ENCODE measurements around the gene STARD7.

STARD7 gene

DNA sequence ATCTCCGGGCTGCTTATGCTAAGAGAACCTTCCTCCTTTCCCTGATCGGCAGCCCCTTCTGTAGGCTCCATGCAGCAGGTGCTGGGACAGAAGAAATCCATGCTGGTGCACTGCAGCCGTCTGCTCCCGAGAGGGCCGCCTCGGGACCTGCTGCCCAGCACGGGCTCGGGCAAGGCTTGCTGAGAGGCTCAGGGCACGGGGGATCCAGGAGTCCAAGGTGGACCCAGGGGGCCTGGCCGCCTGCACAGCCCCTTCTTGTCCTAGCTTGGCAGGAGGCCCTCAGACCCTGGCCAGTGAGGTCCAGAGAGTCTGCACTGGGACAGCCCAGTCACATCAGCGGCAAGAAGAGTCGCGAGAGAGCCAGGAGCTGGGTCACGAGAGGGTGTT is 50.1 kb downstream of the STARD7 start:
- ChIA-PET POLR2A (no interaction called here), CTCF (interaction anchor here (1.0 to 1.1 kb wide), 2 partner anchors 16 to 166 kb away, joined by 4 to 5 read pairs; no protein-coding TSS in a partner anchor)
- no peak for TF ChIP-seq TRIM28 (IDR thresholded peaks at IDR 0.05; ENCODE audit: borderline replicate concordance, low read length)
- TF ChIP-seq, protein P1, sequence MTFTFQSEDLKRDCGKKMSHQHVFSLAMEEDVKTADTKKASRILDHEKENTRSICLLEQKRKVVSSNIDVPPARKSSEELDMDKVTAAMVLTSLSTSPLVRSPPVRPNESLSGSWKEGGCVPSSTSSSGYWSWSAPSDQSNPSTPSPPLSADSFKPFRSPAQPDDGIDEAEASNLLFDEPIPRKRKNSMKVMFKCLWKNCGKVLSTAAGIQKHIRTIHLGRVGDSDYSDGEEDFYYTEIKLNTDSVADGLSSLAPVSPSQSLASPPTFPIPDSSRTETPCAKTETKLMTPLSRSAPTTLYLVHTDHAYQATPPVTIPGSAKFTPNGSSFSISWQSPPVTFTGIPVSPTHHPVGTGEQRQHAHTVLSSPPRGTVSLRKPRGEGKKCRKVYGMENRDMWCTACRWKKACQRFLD (tag by site-specific recombination; IDR thresholded peaks at IDR 0.05) = no peak
- TF ChIP-seq HOXD13 (CRISPR knock-in tag; IDR thresholded peaks at IDR 0.05; ENCODE audit: borderline replicate concordance) = no peak
- TF ChIP-seq ZNF341 (tag by site-specific recombination; IDR thresholded peaks at IDR 0.05; ENCODE audit: low read depth) = no peak
- TF ChIP-seq ZFHX2 (tag by site-specific recombination; conservative IDR thresholded peaks at IDR 0.05) = no peak
- no peak for TF ChIP-seq BCL11A (tag by site-specific recombination; IDR thresholded peaks at IDR 0.05; ENCODE audit: low read depth)
- TF ChIP-seq MYNN (tag by site-specific recombination; IDR thresholded peaks at IDR 0.05; ENCODE audit: borderline replicate concordance) = no peak
- H3K4me1 ChIP-seq (ENCODE audit: control insufficient read depth, insufficient read depth, low read length) = no peaks in the 10 kb centered on the region
- no peak overlapping the region for H3K27ac ChIP-seq (ENCODE audit: extremely low read depth, low read depth, low read length)
- H3K36me3 ChIP-seq (ENCODE audit: control insufficient read depth in 2 of 2, insufficient read depth in 1 of 2, low read length in 2 of 2) = no peaks in the 10 kb centered on the region
- H3K4me3 ChIP-seq (ENCODE audit: low read depth, low read length) = no peak overlapping the region
- H3K9me3 ChIP-seq (ENCODE audit: control insufficient read depth, insufficient read depth, low read depth, low read length) = no peaks in the 10 kb centered on the region

DNA sequence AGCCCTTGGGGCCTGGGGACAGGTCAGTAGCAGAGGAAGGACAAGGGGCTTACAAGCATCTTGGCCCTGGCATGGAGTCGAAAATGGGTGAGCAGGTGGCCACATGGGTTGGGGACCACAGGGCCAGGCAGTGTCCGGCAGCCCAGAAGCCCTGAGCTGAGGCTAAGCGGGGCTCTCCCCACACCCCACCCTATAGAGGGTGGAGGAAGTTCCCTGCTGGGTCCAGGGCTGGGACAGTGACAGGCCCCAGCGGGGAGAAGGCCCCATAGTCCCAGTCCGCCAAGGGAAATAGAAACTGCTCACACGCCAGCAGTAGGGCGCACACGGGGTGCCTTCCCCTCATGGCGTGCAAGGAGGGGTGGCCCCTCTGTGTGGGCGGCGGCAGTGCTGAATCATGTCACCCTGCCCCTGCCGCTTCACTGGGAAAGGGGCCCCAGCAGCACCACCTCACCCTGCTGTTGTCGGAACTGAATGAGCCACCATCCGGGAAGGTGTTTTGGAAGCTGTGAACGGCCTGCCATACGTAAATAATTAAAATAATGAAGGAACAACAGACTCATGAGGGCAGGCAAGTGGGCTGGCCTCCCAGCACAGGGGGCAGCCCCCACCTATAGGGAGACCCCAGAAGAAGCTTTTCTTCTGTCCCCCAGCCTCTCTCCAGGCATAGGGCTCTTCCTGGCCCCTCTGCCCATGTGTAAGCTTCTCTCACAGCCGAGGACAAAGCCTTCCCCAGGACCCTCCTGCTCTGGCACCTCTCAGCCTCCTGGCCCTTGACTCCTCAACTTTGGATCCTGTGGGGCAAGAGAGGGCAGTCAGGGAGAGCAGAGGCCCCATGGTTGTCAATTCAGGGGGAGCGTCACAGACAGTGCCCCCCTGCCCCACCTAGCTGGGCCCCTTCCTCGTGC is 50.7 kb downstream of the STARD7 start:
- H3K4me1 ChIP-seq (ENCODE audit: control insufficient read depth, insufficient read depth, low read length) = no peaks in the 10 kb centered on the region
- no peaks in the 10 kb centered on the region for H3K36me3 ChIP-seq (ENCODE audit: control insufficient read depth in 2 of 2, insufficient read depth in 1 of 2, low read length in 2 of 2)
- ChIA-PET CTCF (interaction anchor here (0.6 to 1.1 kb wide), 3 partner anchors 17 to 165 kb away, joined by 3 to 5 read pairs (median 4); partner anchors contain the start of gene ASTL), POLR2A (no interaction called here)
- H3K9me3 ChIP-seq (ENCODE audit: control insufficient read depth, insufficient read depth, low read depth, low read length) = no peaks in the 10 kb centered on the region
- no peak for TF ChIP-seq ZNF654 (tag by site-specific recombination; IDR thresholded peaks at IDR 0.05; ENCODE audit: low read depth)
- TF ChIP-seq, protein P2, sequence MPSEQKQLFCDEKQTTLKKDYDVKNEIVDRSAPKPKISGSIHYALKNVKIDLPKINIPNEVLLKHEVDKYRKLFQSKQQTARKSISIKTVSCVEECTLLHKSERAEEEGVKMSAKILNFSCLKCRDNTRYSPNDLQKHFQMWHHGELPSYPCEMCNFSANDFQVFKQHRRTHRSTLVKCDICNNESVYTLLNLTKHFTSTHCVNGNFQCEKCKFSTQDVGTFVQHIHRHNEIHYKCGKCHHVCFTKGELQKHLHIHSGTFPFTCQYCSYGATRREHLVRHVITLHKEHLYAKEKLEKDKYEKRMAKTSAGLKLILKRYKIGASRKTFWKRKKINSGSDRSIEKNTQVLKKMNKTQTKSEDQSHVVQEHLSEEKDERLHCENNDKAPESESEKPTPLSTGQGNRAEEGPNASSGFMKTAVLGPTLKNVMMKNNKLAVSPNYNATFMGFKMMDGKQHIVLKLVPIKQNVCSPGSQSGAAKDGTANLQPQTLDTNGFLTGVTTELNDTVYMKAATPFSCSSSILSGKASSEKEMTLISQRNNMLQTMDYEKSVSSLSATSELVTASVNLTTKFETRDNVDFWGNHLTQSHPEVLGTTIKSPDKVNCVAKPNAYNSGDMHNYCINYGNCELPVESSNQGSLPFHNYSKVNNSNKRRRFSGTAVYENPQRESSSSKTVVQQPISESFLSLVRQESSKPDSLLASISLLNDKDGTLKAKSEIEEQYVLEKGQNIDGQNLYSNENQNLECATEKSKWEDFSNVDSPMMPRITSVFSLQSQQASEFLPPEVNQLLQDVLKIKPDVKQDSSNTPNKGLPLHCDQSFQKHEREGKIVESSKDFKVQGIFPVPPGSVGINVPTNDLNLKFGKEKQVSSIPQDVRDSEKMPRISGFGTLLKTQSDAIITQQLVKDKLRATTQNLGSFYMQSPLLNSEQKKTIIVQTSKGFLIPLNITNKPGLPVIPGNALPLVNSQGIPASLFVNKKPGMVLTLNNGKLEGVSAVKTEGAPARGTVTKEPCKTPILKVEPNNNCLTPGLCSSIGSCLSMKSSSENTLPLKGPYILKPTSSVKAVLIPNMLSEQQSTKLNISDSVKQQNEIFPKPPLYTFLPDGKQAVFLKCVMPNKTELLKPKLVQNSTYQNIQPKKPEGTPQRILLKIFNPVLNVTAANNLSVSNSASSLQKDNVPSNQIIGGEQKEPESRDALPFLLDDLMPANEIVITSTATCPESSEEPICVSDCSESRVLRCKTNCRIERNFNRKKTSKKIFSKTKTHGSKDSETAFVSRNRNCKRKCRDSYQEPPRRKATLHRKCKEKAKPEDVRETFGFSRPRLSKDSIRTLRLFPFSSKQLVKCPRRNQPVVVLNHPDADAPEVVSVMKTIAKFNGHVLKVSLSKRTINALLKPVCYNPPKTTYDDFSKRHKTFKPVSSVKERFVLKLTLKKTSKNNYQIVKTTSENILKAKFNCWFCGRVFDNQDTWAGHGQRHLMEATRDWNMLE (tag by site-specific recombination; conservative IDR thresholded peaks at IDR 0.05; ENCODE audit: low read depth) = no peak
- peak; percentile 88 for TF ChIP-seq ZIC2 (tag by site-specific recombination; IDR thresholded peaks at IDR 0.05)
- TF ChIP-seq ZNF555 (tag by site-specific recombination; conservative IDR thresholded peaks at IDR 0.05) = no peak
- no peak overlapping the region for H3K27ac ChIP-seq (ENCODE audit: extremely low read depth, low read depth, low read length)
- no peak overlapping the region for H3K4me3 ChIP-seq (ENCODE audit: low read depth, low read length)

DNA sequence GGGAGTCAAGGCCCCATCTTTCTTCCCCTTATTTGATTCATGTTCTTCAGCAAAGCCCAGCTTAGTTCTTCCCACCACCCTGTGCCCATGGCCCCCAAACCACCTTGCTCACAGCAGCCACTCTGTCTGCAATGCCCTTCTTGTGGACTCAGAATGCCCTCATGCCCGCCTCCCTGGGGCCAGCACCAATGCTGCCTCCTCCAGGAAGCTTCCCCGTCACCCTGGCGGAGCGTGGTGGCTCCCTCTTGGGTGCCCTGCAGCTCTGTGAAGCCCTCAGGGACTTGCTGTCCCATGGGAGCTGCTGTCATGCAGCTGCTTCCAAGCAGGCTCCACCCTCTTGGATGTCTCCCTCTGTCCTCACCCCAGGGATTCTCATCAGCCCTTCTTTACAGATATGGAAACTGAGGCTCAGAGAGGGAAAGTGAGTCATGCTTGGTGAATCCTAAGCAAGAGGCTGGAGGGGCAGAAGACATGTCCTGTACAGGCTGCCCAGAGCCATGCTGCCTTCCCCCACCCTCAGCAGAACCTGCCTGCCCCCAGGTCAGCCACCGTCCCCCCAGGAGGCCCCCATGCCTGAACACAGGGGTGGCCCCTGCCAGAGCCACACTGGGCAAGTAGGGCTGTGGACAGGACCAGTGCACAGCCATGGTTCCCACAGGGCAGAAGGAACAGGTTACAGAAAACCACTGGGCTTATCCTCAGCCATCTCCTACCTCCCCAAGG is 51.5 kb downstream of the STARD7 start:
- Histone ChIP-seq H3K4me3 (ENCODE audit: low read depth, low read length) (no peak overlapping the region), H3K36me3 (ENCODE audit: control insufficient read depth in 2 of 2, insufficient read depth in 1 of 2, low read length in 2 of 2) (no peaks in the 10 kb centered on the region), H3K27ac (ENCODE audit: extremely low read depth, low read depth, low read length) (no peak overlapping the region), H3K9me3 (ENCODE audit: control insufficient read depth, insufficient read depth, low read depth, low read length) (no peaks in the 10 kb centered on the region), H3K4me1 (ENCODE audit: control insufficient read depth, insufficient read depth, low read length) (no peaks in the 10 kb centered on the region)
- ChIA-PET CTCF (interaction anchor here (3.1 kb wide), 1 partner anchor 17 kb away, joined by 15 read pairs; no protein-coding TSS in a partner anchor), POLR2A (no interaction called here)
- TF ChIP-seq SCRT2 (tag by site-specific recombination; IDR thresholded peaks at IDR 0.05) (no peak), ZNF626 (tag by site-specific recombination; IDR thresholded peaks at IDR 0.05) (no peak), ZNF354C (tag by site-specific recombination; IDR thresholded peaks at IDR 0.05; ENCODE audit: borderline replicate concordance, low read depth) (no peak), ZNF530 (tag by site-specific recombination; IDR thresholded peaks at IDR 0.05; ENCODE audit: low read depth) (no peak), TRIM28 (IDR thresholded peaks at IDR 0.05; ENCODE audit: borderline replicate concordance, low read length) (no peak), ZSCAN30 (tag by site-specific recombination; IDR thresholded peaks at IDR 0.05) (no peak), ZNF175 (tag by site-specific recombination; IDR thresholded peaks at IDR 0.05) (no peak), ZNF239 (tag by site-specific recombination; IDR thresholded peaks at IDR 0.05) (no peak), SCRT1 (tag by site-specific recombination; IDR thresholded peaks at IDR 0.05; ENCODE audit: borderline replicate concordance) (no peak), SETDB1 (IDR thresholded peaks at IDR 0.05; ENCODE audit: insufficient read length, low read length) (no peak), MZF1 (tag by site-specific recombination; IDR thresholded peaks at IDR 0.05; ENCODE audit: borderline replicate concordance) (no peak), ZNF221 (tag by site-specific recombination; IDR thresholded peaks at IDR 0.05; ENCODE audit: borderline replicate concordance) (no peak), ZNF2 (tag by site-specific recombination; IDR thresholded peaks at IDR 0.05) (no peak)

Measured in HEK293 (cell line).